ENCODE results near the gene FAM3D. TPM values are rescaled to one million over a fixed set of nuclear protein-coding genes. Genes with fewer than 3 reads are reported as not detected.

The FAM3D gene
- total and polyA plus RNA-seq, 2 of the 8 experiments (the other 6 are each of a cell fraction or from before 2014, with no cell fraction given), result not detected

DNA sequence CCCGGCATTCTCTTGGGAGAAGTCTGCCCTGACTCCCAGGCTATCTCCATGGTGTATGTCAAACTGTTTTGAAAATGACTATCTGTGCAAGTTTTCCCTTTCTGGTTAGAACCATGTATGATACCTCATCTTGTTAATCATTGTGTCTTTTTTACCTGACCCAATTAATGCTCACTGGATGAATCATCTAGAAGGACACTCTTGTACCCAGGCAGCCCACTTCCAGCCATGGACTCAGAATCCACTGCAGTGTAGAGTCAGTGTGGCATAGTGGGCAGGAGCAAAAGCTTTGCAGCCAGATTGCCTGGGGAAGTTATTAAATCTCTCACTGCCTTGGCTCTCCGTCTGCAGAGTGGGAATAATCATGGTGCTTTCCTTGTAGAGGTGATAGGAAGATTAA lies 1.2 kb downstream of the FAM3D start:
- Histone ChIP-seq H2BK15ac (ENCODE audit: low read length) (no peak overlapping the region), H2AK5ac (ENCODE audit: low read depth, low read length) (no peak overlapping the region), H3K23me2 (ENCODE audit: low read depth, low read length) (no peaks in the 10 kb centered on the region), H3K4me2 (ENCODE audit: insufficient read depth in 1 of 2, low read depth in 2 of 2, low read length in 2 of 2) (no peak overlapping the region), H3K36me3 (ENCODE audit: control insufficient read depth in 2 of 4, insufficient read depth in 4 of 4, low read length in 3 of 4) (no peaks in the 10 kb centered on the region), H3K56ac (replicated peaks; ENCODE audit: insufficient read length, low read depth, low read length) (no peak overlapping the region), H4K5ac (ENCODE audit: insufficient read length, low read depth, low read length) (no peak overlapping the region), H4K8ac (ENCODE audit: extremely low read depth, insufficient read depth, low read length) (no peak overlapping the region), H3K18ac (ENCODE audit: extremely low read depth, low read length) (no peak overlapping the region), H2BK12ac (ENCODE audit: low read depth, low read length) (no peak overlapping the region), H3K9ac (replicated peaks in 1 of 4; ENCODE audit: extremely low read depth in 1 of 4, low read depth in 3 of 4, low read length in 3 of 4) (no peak overlapping the region), H3K79me2 (ENCODE audit: control insufficient read depth in 1 of 2, insufficient read depth in 2 of 2, low read length in 2 of 2) (no peaks in the 10 kb centered on the region), H3K4me3 (ENCODE audit: extremely low read depth in 1 of 4, insufficient read depth in 2 of 4, low read depth in 3 of 4, low read length in 4 of 4) (no peak overlapping the region), H2BK20ac (ENCODE audit: low read length) (no peak overlapping the region), H3K4me1 (replicated peaks in 1 of 4; ENCODE audit: control insufficient read depth in 3 of 4, insufficient read depth in 4 of 4, low read length in 3 of 4) (no peaks in the 10 kb centered on the region), H3K27ac (ENCODE audit: low read depth, low read length) (no peak overlapping the region), H4K91ac (replicated peaks; ENCODE audit: insufficient read length, low read length) (no peak overlapping the region), H3K4ac (replicated peaks; ENCODE audit: insufficient read length, low read depth, low read length) (no peak overlapping the region), H3K79me1 (ENCODE audit: low read depth, low read length) (no peaks in the 10 kb centered on the region), H3K9me3 (ENCODE audit: insufficient read depth in 2 of 2, low read depth in 1 of 2, low read length in 1 of 2) (no peaks in the 10 kb centered on the region), H2BK120ac (replicated peaks; ENCODE audit: low read depth, low read length) (no peak overlapping the region), H3K23ac (ENCODE audit: insufficient read length) (no peak overlapping the region), H2AFZ (ENCODE audit: low read length) (no peak overlapping the region), H4K20me1 (replicated peaks in 1 of 2; ENCODE audit: control insufficient read depth in 1 of 2, insufficient read depth in 2 of 2, low read length in 2 of 2) (no peaks in the 10 kb centered on the region), H3K27me3 (replicated peaks in 1 of 4; ENCODE audit: control insufficient read depth in 3 of 4, extremely low read depth in 1 of 4, insufficient read depth in 3 of 4, low read length in 3 of 4) (no peaks in the 10 kb centered on the region), H2BK5ac (ENCODE audit: low read depth, low read length) (no peak overlapping the region), H3K14ac (ENCODE audit: insufficient read length) (no peak overlapping the region)
- FAIRE-seq, result no peak
- WGBS, 2 experiments (ENCODE audit: extremely low coverage in 1 of 2, insufficient coverage in 1 of 2, insufficient read length in 1 of 2, insufficient replicate concordance in 2 of 2, low coverage in 1 of 2, low lambda C conversion rate in 2 of 2, missing lambda C conversion rate in 1 of 2), result 78% methylated on average over 2 of the region's 2 CpGs; no CpG with 5 or more reads in 1 of the 2 experiments
- TF ChIP-seq SIX5 (IDR thresholded peaks at IDR 0.05; ENCODE audit: low read depth, low read length) (no peak), GABPA (IDR thresholded peaks at IDR 0.05; ENCODE audit: borderline replicate concordance, insufficient read depth, low read length) (no peak), SIN3A (conservative IDR thresholded peaks at IDR 0.05 in 1 of 2, IDR thresholded peaks at IDR 0.05 in 1 of 2; ENCODE audit: low read depth in 1 of 2, low read length in 2 of 2) (no peak), KDM5A (IDR thresholded peaks at IDR 0.05; ENCODE audit: low read length) (no peak), BACH1 (IDR thresholded peaks at IDR 0.05; ENCODE audit: low read length) (no peak)
- TF ChIP-seq, protein P1, sequence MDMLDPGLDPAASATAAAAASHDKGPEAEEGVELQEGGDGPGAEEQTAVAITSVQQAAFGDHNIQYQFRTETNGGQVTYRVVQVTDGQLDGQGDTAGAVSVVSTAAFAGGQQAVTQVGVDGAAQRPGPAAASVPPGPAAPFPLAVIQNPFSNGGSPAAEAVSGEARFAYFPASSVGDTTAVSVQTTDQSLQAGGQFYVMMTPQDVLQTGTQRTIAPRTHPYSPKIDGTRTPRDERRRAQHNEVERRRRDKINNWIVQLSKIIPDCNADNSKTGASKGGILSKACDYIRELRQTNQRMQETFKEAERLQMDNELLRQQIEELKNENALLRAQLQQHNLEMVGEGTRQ (IDR thresholded peaks at IDR 0.05; ENCODE audit: low read length), result no peak
- CTCF ChIA-PET (ENCODE audit: partially characterized antibody), result interaction anchor here (1.0 to 3.4 kb wide), 4 partner anchors 10 to 35 kb away, joined by 3 to 18 read pairs (median 4); no protein-coding TSS in a partner anchor
- POLR2A ChIA-PET (ENCODE audit: partially characterized antibody), result no interaction called here
- no peak for DNase-seq (ENCODE audit: low read depth in 1 of 2, low spot score in 2 of 2)
